Activated CD4-positive, alpha-beta T cell treated with anti-CD3 and anti-CD28 coated beads, Interleukin-2, Interleukin-6, amounts not matched to agents 100 ng/mL and 50 ng/mL, durations not matched to agents 16 hours and 8 hours (primary cell): ENCODE results near the gene DRAXIN.

ENCODE experiments used
- DNase-seq: peaks from one replicate; pipeline ENCODE4 v3.0.0-alpha.2; 2020

The DRAXIN gene

DNA sequence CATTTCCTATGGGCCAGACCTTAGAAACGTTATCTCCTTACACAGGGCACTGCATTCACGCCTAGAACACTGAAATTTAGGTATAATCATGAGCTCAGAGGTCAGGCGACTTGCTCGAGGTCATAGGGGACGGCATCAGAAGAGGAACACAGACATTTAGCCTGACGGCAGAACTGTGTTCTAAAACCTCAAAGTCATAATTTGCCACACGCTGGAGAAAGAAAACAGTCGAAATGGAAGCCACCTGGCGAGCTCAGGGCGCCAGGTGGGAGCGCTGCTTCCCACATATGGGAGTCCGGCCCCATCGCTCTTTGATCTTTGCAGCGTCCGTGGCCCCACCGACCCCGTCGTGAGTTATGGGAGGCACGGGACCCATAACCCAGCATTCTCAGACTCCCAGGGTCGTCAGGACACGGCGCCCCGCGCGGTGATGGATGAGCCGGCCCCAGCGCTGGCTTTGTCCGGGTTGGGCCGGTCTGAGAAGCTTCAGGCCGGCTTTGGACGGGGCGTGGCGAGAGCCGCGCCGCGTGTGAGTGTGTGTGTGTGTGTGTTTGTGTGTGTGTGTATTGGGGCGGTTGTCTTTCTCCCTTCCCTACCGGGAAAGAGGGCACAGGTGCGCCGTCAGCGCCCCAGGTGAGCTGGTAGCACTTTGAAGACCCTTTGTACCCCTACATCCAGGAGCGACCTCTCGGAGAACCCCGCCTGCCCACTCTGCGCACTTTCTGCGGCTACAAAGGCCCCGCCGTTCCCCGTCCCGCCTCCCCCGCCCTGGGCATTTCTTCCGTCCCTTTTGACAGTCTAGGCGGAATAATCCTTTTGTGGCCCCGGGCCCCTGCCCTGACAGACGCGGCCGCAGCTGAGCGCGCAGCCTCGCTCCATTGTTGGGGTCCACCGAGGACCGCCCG, 861 bp upstream of the DRAXIN start:
- no peak for DNase-seq

DNA sequence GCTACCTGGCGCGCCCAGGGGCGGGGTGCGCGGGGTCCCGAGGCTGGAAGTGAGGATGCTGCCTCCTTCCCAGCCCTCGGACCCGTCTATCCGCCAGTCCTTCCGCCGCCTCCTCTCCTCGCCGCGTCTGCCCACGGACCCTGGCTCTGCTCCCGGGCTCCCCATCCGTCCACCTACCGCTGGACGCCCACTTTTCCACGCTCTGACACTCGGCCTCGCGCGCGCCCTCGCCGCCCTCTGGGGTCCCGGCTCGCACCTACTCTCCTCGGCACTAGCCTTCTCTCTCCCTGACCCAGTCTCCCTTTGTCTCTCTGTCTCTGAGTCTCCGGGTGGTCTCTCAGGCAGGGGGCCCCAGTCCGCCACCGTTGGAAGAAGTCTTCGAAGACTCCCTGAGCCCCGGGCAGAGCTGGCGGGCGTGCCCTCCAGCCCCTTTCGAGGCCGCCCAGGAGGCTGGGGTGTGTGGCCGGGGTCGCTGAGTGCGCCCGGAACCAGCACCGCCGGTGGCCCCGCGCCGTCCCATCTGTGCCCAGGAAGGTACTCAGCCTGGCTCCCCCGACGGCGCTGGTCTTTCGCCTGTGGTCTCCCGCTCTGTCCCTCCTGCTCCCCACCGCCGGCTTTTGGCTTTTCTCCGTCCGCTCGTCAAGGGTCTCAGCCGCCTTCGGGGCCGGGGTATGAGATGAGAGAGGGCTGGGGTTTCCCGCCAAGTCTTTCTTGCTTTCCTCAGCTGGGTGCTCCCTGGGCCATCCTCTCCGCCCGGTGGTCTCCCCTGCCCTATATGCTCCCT, 610 bp downstream of the DRAXIN start:
- no peak for DNase-seq

DNA sequence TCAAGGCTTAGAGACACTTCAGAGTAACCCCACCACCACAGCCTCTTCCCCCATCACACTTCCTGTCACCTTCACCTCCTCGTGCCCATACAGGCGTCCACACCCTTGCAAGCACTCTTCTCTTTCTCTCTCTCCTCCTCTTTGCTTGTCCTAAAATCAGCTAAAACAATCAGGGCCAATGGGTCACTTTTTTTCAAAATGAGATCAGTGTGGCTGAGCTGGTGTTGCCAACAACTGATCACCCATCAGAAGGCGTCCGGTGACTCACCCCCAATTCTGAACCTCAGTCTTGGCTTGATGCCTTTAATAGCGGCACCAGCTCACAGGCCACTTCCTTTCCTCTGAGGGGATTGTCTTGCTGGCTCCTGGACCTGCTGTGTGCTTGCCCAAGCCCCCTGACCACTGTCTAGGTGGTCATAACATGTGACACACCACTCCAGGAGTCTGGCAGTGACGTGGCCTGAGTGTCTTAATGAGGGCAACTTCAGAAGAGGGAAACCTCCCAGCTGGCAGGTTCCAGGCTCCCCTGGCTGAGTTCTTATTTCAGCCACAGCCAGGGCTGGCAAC, 1.6 kb downstream of the DRAXIN start:
- DNase-seq: peak; percentile 61

DNA sequence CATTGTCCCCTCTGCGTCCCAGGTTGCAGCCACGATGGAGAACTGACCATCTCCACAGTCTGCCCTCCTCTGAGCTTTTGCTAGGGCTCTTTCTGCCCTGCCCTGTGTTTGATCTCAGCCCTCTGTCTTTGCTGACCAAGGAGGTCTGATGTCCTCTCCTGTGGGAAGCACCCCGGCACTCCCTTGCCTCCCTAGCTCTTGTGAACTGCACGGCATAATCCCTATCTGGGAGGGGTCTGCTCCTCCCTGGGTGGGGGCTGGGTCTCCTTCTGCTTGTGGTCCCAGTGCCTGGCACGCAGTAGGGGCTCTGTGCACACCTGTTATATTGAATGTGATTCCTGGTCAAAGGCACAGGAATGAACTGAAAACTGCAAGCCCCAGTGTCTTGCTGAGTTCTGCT, 2.4 kb downstream of the DRAXIN start:
- no peak for DNase-seq

DNA sequence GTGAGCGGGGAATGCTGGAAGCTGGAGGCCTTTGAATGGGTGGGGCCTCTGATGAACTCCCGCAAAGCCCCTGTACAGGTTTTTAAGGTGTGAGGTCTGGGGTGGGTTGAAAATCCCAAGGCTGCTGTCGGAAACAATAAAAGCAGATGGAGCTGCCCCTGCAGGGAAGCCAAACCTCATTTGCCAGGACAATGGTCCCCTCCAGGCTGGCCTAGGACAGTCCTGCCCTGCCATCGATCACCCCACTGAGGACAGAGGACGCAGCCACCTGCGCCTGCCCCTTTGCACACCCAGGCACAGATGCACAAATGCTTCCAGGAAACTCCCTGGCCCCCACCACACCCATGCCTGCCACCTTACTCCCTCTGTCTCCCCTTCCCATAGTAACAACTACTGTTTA, 4.4 kb downstream of the DRAXIN start:
- DNase-seq: no peak

DNA sequence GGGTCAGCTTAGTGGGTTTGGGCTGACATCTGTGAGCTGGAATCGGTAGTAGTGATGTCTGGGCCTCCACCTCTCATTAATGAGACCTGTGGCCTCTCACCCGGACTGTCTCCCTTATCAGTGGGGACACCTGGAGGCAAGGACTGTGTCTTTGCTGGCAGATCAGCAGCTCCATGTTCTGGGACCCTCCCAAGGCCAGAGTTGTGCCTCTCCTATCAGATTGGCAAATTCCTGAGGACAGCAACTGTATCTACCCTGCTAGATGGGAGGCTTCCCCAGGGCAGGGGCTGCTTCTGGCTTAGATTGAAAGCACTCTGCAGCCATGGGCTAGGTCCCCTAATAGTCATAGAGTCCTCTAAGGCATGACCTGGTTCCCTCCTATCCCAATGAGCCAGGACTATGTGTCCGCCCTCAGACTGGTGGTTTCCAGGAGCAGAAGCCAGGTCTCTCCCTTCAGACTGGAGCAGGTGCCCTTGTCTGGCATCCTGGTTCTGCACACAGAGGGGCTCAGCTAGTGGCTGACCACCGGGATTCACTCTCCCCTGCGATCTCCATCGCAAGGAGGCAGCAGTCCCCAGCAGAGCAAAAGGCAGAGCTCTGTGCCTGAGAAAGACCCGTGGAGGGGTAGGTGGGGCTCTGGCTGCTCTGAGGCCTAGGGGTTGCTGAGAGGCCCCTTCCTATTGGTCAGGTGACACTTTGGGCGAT, 5.8 kb downstream of the DRAXIN start:
- no peak for DNase-seq

DNA sequence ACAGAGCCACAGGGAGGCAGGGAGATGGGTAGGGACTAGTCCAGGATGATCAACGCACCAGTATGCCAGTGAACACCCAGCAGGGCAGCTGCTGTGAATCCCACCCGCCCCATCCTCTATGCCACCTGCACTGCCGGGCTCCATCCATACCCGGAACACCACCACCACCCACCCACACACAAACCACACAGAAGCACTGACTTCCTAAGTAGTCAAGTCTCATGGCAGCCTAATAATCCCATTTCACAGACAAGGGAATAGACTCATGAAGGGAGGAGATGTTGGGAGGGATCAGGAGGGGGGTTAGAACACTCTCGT, 6.3 kb downstream of the DRAXIN start:
- DNase-seq: no peak

DNA sequence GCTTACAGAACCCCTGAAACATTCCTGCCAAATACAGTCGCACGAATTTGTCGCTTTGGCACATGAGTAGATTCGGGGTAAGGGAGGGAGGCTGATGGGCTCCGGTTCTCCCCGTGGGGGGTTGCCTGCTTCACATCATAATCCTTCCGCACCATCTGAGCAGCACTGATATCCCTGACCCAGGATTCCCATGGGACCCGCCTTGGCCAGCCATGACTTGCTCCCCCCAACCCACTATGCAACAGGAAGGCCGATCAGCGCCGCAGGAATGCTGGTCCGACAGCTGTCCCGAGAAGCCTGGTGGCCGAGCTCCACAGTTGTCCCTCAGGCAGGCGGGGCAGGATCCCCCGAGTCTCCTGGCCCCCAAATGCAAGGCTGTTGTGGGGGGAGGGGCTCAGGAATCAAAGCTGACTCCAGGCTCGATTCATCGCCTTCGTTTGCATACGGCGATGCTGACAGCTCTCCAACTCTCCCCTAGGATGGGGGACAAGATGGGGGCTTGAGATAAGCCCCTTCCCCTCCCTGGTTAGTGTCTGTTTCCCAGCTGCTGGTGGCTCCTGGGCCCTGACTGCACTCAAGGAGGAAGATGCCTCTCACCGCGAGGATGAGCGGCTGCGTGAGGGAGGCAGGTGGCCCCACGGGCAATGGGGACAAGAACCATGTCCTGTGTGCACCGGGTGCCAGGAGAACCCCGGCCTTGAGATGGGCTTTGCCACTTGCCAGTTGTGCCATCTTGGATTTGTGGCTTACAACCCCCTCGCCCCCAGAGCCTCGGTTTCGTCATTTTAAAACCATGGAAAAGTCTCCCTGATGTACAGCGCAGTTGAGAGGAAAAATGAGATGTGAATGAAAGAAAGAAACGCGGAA, 9.3 kb downstream of the DRAXIN start:
- no peak for DNase-seq

DNA sequence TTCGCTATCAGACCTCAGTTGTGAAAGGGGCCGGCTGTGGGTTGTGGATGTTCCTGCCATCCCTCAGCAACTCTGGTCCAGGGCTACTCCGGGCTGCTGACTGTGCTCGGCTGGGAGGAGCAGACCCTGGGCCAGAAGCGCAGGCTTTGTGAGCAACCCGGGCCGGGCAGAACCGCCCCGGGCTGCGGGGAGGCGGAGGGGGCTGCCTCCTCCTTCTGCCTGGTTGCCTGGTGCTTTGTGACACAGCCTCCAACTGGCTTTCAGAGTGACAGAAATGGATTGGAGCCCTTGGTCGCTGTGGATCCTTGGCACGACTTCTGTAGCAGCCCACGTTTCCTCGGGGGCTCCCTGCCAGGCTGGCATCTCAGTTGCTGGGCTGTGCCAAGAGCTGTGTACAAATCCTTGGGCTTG, 10.0 kb downstream of the DRAXIN start:
- no peak for DNase-seq

DNA sequence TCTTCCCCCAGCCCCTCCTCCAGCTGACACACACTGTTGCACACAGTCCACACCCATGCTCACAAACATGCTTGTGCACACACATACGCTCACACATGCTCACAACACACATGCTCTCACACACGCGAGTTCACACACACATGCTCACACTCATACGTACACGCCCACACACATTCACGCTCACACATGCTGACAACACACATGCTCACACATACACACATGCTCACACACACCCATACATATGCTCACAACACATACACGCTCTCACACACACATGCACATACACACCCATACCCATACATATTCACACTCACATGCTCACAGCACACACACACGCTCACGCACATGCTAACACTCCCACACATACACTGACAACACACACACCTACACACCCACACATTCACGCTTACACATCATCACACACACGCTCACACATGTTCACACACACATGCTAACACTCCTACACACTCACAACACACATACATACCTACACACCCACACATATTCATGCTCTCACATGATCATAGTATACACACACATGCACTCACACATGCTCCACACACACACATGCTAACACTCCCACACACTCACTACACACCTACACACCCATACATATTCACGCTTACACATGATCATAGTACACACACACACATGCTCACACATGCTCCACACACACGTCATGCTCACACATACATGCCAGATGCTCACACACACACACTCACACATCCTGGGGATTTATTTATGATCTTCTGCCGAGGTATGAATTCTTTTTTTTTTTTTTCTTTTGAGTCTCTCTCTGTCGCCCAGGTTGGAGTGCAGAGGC, 10.7 kb downstream of the DRAXIN start:
- no peak for DNase-seq

DNA sequence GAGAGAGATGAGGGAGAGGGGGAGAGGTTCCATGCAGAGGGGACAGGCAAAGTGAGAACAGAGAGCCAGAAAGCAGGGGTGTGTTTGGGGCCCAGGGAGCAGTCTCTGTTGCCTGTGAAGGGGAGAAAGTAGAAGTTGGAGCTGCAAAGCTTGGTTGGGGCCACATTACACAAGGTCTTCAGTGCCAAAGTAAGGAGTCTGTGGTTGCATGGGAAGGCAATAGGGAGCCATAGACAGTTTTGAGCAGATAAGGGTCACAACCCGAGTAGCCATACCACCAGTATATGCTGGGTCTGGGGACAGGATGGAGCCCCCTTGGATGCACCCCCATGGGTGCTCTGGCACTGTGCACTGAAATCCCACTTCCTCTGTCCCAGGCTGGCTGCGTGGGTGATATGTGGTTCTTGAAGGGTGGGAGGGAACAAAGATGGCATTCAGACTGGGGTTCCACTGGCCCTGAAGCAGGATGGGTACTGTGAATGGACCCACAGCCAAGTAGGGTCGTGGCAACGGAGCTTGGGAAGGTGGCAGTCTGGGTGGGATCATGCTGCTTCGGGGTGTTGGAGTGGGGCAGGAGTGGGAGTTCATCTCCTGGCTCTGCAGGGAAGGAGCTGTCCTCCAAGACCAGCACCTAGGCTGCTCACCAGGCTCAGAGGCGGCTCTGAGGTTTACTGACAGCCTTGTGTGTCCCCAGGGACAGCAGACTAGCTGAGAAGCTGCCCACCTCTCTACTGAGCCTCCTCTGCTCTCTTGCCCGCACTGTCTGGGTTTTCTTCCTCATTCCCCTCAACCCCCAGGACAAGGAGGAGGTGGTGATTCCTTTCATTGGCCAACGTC, 12.1 kb downstream of the DRAXIN start:
- no peak for DNase-seq

DNA sequence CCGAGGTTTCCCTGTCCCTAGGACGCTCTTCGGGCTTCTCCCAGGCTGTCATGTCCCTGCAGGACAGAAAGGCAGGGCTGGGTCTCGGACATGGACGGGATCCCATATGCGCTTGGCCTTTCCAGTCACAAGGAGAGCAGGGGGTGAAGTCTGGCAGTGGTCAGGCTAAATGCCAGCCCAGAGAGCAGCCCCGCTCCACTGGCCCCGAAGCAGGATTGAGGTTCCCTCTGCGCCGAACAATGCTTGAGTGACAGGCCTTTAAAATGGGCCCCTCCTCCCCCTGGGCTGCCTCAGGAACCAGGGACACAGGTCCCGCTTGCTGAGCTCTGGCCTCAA, 12.7 kb downstream of the DRAXIN start:
- DNase-seq: no peak

DNA sequence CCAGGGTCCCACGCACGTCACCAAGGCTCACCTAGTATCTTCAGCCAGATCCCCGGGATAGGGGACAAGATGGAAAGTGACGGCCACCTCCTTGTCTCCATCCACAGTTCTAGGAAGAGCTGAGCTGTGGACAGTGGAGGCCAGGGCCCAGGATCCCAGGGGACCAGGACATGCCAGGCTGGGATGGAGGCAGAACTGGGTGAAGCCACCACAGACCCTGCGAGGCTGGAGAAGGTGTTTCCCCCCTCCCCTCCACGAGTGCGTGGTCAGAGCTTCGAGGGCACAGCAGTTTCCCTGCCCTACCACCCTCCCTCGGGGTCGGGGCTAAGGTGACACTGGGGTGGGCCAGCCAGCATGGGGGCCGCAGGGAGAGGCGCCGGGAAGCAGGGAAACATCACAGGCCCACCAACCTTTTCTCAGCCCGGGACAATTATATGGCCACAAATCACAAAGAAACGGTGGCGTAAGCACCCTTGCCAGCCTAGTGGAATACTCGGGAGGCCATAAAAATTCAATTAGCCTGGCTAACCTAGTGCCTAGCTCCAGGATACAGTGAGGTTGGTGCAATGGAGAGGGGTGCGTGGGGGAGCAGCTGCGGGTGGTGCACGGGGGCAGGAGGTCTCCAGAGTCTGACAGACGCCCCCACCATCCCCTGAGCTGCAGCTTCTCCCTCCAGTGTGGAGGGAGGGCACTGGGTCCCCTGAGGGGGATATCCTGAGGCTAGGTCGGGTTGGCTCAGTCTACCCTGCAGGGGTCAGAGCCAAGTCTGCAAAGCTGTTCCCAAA, 13.4 kb downstream of the DRAXIN start:
- DNase-seq: no peak

DNA sequence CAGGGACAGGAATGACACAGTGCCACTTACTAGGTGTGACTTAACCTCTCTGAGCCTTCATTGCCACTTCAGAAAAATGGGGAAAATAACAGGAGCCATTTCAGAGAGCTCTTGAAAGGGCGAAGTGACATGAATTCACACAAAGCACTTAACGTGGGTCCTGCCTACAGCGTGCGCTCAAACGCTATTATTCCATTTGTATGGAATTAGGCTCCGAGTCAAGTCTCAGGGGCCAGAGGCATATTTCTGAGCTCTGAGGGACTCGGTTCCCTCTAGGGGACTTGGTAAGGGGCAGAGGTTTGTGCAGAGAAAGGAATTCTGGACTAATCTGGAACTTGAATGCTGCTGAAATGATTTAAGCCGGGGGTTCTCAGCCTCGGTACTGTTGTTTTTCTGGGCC, 14.1 kb downstream of the DRAXIN start:
- DNase-seq: no peak

DNA sequence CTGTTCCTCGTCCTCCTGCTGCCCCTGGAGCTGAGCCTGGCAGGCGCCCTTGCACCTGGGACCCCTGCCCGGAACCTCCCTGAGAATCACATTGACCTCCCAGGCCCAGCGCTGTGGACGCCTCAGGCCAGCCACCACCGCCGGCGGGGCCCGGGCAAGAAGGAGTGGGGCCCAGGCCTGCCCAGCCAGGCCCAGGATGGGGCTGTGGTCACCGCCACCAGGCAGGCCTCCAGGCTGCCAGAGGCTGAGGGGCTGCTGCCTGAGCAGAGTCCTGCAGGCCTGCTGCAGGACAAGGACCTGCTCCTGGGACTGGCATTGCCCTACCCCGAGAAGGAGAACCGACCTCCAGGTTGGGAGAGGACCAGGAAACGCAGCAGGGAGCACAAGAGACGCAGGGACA, 14.8 kb downstream of the DRAXIN start:
- DNase-seq: no peak

DNA sequence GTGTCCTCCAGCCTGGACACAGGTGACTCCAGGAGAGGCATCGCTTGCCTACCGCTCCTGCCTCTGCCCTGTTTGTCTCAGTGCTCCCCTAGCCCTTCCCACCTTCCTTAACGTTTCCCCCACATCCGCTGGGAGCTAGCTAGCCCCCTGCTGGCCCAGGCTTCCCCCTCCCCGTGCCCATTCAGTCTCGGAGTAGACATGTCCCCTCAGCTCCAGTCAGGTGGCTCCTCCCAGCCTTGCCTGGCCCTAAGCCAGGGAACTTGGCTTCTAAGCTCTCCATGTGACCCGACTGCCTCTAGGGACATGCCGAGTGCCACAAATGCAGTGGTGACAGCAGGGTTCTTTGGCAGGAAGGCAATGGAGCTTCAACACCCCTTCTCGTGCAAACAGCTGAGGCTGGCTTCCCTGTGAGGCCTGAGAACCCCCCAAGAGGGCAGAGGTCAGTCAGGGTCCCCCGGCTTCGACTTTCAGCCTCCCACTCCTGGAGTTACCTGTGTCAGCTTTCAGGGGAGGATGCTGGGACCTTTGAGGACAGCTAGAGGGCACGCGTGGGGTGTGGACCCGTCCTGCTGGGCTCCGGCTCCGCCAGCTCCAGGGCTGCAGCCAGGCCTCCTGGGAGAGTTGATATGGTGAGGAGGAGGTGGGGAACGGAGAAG, 16.2 kb downstream of the DRAXIN start:
- DNase-seq: no peak

DNA sequence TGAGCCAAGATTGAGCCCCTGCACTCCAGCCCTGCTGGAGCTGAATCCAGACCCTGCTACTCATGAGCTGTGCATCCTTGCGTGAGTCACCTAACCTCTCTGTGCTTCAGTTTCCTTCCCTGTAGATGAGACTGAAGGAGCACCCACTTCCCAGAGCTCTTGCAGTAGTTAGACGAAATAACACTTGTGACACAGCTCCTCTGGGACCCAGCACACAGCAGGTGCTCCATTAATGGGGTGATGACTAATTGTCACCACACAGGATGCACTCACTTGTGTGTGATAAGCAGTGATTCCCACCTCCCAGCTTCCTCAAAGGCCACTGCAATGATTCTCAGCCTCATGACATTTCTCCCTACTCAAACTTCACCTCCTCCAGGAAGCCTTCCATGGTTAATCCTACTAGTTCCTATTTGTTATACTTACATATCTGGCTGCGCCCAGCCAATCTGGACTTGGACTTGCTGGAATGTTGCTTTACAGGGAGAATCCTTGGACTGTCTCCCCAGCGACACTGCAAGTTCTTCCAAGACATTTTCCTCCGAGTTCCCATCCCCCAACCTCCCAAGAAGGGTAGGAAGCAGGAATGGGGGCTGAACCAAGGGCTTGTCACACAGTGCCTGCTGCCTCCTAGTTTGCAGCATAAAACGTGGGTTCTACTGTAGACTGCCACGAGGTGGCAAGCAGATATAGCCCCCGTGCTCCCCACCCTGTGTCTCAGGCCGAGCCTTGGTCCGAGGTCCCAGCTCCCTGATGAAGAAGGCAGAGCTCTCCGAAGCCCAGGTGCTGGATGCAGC, 17.2 kb downstream of the DRAXIN start:
- no peak for DNase-seq

DNA sequence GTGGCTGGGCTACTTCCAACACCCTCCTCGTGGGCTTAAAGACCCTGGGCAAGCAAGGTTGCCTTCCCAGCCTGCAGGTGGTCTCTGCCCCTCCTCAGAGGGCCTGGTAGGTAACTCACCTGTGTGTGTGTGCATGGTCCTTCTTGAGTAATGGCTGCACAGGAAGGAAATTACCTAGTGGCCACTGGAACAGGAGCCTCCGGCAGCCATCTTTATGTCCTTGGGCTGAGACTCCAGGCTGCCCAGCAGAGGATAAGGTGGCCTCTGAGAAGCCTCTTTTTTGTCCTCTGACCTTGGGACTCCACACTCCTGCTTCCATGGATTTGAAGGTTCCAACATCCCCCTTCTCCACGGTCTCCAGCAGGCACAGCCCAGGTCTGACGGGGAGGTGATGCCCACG, 20.0 kb downstream of the DRAXIN start:
- no peak for DNase-seq
